Left colon (tissue), 2 donors: ENCODE measurements around the gene STK16. TPM values are rescaled to one million over a fixed set of nuclear protein-coding genes. Genes with fewer than 3 reads are reported as not detected.
"Not testable (repeated sequence)": the region's sequence is repeated elsewhere in the genome, so short reads cannot be mapped to it uniquely, and the experiment has no call there.

Experiments
- ATAC-seq: fragments of 200-7000 bp; cut with Tn5 transposase; one replicate; pipeline ENCODE4 v1.9.1; 2020; ENCODE audit warnings: mild to moderate bottlenecking, moderate library complexity
- DNase-seq, 2 donors: peaks; one replicate each; pipeline ENCODE4 v3.0.0-alpha.2; 2020
- intact Hi-C, 2 donors: fragments of 100-400 bp; cut with DNase I in 1 of 2; cut with micrococcal nuclease in 1 of 2; formaldehyde crosslinking; loops; one replicate each; pipeline versions ENCODE4 v1.11.2 to v1.14.0; 2022; cut with DNase I, micrococcal nuclease
- total RNA-seq, 2 donors: library from RNA; stranded (reverse); fragmentation: NEBNext Ultra II Directional; extraction: Animal tissue kit (Norgen Biotek cat#: 25700); gene quantifications; one replicate each; pipeline ENCODE4 v1.2.1, GENCODE V29; 2021
- donor health status: DM: no; HTN: no; CAD: no.
- donor health status: DM: yes; HTN: yes; CAD: no.

STK16 gene
- total RNA-seq, 2 donors from 2014 or later: 41.9 to 42.5 TPM

DNA sequence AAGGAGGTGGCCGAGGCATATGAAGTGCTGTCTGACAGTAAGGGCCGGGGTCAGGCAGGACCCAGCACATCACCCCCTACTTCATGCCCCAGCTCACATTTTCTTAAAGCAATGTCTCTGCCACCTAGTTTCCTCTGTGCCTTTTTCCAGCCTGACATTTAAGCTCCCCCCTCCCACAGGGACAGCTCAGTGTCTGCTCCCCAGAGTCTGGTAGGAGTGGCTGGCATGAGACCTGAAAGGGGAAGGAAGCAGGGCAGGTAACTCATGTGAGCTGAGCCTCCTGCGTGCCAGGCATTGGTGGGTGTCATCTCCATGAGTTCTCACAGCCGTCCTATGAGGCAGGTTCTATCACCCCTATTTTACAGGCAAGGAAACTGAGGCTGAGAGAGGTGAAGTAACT is 35.4 kb downstream of the STK16 start:
- no peak for DNase-seq
- ATAC-seq: no peak
- intact Hi-C loops: no loop called here

DNA sequence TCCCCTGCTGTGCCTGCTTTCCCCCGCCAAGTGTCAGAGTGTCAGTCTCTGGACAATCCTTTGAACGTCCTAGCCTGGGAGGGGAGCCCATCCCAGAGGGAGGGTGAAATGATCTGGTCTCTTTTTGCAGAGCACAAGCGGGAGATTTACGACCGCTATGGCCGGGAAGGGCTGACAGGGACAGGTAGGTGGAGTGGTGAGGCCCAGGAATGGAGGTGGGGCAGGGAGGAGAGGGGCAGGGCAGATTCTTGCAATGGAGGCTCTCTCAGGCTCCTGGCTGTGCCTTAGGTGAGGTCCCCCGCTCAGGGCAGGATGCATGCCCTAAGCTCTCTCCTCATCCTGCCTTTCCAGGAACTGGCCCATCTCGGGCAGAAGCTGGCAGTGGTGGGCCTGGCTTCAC is 36.3 kb downstream of the STK16 start:
- intact Hi-C loops: no loop called here
- ATAC-seq (no peak), DNase-seq (no peak)

DNA sequence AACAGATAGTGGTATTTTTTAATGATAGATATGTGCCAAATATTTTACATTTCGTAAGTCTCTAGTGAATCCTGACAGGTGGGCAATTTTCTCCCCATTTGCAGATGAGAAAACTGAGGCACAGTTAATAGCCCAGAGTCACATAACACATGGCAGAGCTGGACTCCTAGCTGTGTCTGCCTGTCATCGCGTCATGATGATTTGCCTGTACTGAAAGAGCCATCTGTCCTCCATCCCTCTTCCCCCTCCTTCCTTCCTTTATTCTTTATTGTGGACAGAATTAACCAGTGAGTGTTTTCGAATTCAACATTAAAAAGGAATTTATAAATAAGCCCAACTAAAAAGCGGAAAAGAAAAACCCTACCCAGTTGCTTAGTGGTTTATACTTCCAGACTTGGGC is 37.1 kb downstream of the STK16 start:
- DNase-seq: no peak
- ATAC-seq: no peak
- intact Hi-C loops: no loop called here

DNA sequence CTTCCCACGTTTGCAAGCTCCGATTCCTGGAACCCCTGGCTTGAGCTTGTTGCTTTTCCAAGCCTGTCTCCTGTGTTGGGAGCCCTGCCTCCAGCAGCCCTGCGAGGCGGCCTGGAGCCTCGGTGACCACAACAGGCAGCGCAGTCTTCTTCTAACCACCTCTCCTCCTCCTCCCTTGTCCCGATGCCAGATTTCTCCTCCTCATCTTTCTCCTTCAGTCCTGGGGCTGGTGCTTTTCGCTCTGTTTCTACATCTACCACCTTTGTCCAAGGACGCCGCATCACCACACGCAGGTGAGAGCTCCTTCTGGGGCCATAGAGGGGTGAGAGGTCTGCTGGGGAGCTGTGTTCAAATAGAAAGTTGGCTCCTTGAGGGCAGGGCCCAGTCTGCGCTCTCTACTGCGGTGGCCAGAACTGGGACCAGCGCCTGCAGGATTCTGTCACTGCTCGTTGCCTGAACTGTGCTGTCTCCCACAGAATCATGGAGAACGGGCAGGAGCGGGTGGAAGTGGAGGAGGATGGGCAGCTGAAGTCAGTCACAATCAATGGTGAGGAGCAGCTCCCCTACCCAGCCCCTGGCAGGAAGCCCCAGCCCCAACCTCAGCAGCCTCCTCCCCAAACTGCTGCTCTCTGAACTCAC is 37.8 kb downstream of the STK16 start:
- no peak for ATAC-seq
- intact Hi-C loops: no loop called here
- no peak for DNase-seq

DNA sequence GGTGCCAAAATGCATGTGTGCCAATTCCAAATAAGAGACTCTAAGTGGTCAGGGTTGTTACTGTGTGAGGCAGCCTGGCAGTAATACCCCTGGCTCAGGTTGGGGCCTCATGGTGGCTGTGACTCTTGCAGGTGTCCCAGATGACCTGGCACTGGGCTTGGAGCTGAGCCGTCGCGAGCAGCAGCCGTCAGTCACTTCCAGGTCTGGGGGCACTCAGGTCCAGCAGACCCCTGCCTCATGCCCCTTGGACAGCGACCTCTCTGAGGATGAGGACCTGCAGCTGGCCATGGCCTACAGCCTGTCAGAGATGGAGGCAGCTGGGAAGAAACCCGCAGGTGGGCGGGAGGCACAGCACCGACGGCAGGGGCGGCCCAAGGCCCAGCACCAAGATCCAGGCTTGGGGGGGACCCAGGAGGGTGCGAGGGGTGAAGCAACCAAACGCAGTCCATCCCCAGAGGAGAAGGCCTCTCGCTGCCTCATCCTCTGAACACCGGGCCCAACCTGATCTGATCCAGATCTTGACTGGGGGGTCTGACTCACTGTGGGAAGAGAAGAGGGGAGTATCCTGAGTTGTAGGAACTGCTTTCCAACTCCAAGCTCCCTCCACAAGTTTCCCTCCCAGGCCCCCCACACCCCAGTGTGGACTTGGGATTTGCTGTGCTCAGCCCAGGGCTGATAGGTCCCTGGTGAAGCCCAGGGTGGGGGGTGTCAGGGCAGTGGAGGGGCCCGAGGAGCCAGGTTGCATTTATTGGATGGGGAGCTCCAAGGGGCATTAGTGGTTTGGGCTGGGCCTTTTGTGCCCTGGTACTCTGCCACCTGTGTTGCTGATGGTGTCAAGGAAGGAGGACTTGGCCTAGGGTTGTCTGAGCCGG is 39.5 kb downstream of the STK16 start:
- intact Hi-C loops: no loop called here
- no peak for DNase-seq
- no peak for ATAC-seq

DNA sequence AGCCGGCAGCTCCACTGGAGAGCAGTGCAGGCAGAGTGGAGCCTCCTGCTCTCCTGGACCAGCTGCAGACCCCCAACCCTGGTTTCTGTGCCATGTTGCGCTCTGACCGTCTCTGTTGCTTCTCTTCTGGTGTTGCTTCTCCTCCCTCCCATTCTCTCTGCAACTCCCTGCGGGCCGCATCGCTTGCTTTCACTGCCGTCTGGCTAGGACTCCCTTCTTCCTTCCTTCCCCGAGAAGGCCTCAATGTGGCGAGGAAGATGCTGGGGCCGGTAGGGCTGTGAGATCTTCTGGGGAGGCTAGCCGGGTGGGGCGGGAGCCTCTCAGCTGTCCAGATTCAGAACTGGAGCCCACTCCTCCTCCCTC is 40.1 kb downstream of the STK16 start:
- ATAC-seq (no peak), DNase-seq (no peak)
- intact Hi-C loops: no loop called here

DNA sequence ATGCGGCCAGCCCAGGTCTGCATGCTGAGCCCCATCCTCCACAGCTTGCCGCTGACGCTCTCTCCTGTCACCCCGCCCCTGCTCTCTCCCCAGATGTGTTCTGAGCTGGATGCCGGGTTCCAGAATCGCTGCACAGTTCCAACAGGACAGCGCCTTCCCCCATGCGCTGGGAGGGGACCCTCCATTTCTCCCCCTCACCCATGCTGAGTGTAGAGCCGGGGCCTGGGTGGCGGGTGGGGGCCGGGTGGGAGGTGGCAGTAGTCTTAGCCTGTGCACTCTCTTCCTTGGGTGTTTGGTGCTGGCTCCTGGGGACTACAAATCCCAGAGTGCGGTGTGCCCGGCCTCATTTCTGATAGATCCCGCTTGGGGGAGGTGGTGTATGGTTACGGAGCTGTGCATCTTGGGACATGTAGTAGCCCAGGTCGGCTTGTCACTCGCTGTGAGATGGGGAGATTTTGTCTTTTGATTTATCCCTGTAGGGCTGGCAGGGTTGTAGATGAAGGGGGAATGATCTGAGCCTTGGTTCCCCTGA is 40.7 kb downstream of the STK16 start:
- ATAC-seq (no peak), DNase-seq (no peak)
- intact Hi-C loops: no loop called here

DNA sequence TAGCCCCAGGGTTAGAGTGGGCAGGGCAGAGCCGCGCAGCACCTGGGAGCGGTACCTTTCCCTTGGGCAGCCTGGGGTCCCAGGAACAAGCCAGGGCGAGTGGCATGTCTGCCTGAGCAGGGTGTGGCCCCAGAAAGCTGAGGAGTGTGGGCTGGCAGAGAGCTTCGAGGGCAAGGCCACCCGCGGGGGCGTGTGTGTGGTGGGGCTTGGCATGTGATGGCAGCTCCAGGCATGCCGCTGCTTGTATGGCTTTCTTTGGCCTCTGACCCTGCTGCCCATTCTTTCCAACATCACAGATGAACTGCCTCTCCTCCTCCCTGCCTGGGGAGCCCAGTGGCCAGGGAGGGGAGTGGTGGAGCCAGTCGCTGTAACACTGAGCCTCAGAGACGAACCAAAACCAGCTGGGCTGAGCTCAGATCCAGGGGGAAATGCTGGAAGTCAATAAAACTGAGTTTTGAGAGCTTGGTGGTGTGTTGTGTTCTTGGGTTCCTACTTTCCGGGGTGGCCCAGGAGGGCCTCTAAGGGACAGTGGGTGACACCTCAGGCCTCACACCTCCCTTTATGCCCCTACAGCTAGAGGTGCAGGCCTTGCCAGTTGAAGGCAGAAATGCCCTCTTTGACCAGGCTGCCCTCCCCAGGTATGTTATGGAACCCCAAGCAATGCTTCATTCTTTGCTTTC is 41.3 kb downstream of the STK16 start:
- DNase-seq (no peak), ATAC-seq (no peak)
- intact Hi-C loops: no loop called here

DNA sequence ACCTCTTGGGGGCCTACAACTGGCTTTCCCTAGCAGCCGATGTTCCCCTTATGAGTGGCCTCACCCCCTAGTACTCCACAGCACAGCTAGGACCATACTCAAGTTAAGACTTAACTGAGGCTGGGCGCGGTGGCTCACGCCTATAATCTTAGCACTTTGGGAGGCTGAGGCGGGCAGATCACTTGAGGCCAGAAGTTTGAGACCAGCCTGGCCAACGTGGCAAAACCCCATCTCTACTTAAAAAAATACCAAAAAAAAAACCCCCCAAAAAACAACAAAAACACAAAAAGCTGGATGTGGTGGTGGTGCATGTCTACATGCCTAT is 41.8 kb downstream of the STK16 start:
- DNase-seq, intact Hi-C loops, ATAC-seq: not testable (repeated sequence)

DNA sequence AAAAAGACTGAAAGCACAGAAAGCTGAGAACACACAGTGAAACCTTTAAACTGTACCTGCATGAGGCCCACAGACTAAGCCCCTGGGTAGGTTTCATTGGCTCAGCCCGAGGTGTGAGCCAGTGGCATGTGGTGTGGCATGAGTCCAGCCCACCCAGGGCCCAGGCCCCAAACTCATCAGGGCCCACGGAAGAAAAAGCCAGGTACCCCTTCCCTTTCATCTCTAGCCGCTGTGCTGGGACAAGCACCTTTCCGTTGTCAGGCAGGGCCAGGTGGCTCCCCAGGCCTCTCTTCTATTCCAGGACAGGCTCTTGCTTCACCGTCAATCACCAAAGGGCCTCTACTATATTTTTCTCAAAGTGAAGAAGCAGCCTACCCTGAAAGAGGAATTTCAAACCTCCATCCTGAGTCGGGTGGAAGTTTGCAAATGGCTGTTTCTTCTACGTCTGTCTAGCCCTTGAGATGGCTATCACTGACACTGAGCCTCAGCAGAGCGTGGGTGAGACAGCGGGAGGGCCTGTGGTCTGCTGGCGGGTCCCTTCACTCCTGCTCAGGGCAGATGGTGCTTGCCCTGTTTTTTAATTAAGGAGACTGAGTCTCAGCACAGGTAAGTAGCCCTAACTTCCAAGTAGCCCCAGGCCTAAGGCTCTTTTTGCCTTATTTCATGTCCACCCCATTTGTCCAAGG is 42.4 kb downstream of the STK16 start:
- DNase-seq: no peak
- intact Hi-C loops: no loop called here
- ATAC-seq: no peak

DNA sequence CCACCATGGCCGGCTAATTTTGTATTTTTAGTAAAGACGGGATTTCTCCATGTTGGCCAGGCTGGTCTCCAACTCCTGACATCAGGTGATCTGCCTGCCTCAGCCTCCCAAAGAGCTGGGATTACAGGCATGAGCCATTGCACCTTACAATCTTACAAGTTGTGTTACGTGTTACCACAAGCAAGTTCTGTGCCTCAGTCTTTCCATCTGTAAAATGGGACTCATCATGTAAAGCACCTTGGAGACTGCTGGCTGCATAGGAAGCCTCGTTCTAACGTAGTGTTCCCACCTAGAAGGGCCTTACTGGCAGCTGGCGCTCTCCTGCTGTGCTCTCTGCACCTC is 43.9 kb downstream of the STK16 start:
- DNase-seq (no peak), ATAC-seq (no peak)
- intact Hi-C loops: no loop called here

DNA sequence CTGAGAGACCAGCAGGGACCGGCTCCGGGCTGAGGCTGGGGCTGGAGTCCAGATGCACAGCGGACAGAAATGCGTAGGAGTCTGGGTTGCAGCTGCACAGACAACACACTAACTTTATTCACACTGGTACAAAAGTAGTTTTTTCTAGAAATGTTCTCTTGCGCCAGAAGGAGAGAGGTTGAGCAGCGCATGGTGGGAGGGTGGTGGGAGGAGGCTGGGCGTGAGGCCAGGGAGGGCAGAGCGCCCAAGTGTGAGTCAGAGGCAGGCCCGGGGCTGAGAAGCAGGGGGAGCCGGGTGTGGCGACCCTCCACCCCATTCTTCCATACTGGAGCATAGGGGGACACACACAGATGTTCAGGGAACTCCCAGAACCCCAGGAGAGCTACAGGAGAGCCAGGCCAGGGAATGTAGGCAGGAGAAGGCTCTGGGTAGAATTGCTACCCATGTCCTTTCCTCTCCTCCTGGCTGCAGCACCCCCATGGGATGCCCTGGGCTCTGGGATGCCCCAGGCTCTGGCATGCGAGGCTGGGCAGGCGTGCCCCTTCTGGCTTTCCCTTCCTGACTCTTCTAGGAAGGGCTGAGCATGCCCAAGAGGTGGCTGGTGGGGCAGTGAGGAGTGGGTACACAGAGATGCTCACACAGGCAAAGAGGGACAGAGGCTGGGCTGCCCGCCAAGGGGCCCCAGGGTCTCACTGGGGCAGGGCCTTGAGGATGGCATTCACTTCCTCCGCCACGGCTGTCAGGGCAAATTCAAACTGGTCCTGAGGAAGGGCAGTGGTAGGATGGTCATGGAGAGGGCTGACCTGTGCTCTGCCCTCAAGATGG is 44.5 kb downstream of the STK16 start:
- no peak for ATAC-seq
- intact Hi-C loops: loop anchor here in 1 of 2 donors (10.0 kb wide), 1 partner anchor 125 kb away; the partner anchor contains the start of gene NHEJ1
- peak in 1 of 2 donors; percentile 30 for DNase-seq

DNA sequence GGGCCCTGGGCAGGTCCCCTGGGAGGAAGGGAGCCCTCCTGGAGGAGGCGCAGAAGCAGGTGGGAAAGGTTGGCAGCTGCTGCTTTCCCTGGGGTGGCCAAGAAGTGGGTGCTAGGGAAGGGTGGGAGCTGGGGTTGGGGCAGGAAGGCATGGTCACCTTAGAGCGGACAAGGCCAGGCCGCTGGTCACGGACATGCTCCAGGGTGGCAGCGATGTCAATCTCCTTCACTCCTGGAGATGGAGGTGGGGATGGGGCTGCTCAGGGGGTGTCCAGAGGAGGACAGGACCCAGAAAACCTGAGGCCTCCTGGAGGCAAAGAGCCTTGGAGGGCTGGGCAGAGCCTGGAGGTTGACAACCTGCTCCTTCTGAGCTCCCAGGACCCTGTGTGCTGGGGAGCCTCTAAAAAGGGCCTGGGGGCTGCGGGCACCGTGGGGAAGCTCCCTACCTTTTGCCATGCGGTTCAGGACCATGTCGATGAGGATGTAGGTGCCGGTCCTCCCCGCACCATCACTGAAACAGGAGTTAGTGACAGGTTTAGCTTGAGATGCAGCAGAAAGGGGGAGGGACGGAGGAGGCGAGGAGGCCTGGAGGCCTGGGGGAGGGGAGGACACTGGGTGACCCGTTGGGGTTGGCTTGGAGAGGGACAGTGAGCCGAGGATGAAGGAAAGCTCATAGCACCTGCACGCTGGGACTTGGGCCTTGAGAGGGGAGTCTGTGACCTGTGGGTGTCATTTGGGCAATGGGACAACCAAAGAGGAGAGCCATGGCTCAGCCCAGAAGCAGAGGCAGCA is 45.3 kb downstream of the STK16 start:
- DNase-seq: no peak
- intact Hi-C loops: loop anchor here in 1 of 2 donors (10.0 kb wide), 1 partner anchor 126 kb away; the partner anchor contains the start of gene NHEJ1
- no peak for ATAC-seq

DNA sequence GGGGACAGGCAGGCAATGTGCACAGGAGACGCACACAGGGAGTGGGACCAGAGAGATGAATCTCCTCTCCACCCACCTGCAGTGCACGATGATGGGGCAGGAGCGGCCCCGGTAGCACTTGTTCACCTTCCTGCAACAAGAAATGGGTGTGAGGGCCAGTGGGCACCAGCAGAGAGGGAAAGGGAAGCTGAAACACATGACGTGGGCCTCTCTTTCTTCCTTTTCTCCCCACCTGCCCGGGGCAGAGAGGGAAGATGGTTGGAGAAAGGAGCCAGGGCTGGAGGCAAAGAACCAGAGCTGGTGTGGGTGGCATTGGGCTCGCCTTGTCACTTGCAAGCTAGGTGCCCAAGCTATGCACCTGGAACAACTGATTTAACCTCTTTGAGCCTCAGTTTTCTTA is 46.1 kb downstream of the STK16 start:
- ATAC-seq: no peak
- no peak for DNase-seq
- intact Hi-C loops: loop anchor here in 1 of 2 donors (10.0 kb wide), 1 partner anchor 127 kb away; the partner anchor contains the start of gene NHEJ1

DNA sequence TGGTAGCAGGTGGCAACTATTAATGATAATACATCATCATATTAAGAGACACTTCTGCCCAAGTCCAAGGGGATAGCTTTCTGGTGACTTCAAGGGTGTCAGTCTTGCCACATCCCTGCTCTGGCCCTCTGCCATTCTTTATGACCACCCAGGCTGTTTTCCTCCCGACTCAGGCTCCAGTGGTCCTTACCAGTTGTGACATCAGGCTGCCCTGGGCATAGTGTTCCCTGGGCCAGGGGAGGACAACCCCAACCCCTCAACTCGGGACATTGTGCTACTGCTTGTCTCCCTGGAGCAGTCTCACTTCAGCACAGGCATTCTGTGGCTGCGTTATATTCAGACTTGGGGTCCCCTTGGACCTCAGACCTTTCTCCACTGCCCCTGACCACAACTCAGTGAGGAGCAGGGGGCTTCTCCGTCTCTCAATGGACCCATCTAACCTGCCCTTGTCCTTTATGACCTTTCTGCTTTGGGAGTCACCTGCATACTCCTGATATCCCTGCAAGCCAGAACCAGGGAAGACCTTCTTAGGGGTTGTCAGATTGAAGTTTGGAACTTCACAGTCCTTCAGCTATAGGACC is 46.7 kb downstream of the STK16 start:
- DNase-seq: no peak
- intact Hi-C loops: loop anchor here in 1 of 2 donors (10.0 kb wide), 1 partner anchor 127 kb away; the partner anchor contains the start of gene NHEJ1
- no peak for ATAC-seq

DNA sequence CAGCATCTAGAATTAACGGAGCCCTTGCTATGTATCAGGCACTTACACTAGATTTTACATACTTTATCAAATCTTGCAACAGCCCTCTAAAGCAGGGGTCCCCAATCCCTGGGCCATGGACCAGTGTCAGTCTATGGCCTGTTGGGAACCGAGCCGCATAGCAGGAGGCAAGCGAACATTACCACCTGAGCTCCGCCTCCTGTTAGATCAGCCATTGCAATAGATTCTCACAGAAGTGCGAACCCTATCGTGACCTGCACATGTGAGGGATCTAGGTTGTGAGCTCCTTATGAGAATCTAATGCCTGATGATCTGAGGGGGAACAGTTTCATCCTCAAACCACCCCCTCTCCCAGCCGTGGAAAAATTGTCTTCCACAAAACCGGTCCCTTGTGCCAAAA is 47.3 kb downstream of the STK16 start:
- intact Hi-C loops: loop anchor here in 1 of 2 donors (10.0 kb wide), 1 partner anchor 128 kb away; the partner anchor contains the start of gene NHEJ1
- no peak for ATAC-seq
- no peak for DNase-seq

DNA sequence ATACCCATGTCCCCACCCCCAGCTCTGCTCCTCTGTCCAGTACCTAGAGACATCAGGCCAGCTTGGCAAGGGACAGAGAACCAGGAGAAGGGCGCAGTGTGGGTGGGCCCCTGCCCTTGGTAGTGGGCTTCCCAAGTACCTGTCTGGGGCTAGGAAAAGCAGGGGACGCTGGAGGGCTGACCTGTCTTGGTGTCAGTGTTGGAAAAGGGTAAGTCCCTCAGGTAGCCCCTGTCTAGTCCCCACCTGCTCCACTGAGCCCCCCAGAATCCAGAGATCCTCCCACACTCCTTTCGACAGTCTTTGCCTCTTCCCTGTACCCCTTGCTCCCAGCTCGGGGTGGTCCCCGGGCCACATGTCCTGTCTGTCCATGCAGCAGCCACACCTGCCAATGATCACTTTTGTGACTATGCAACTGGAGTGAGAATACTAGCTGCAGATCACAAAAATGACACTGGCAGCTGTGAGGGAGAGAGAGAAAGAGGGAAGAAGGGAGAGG is 48.5 kb downstream of the STK16 start:
- ATAC-seq: no peak
- intact Hi-C loops: loop anchor here in 1 of 2 donors (10.0 kb wide), 1 partner anchor 129 kb away; the partner anchor contains the start of gene NHEJ1
- DNase-seq: no peak
